Stomach (tissue), 4 donors: Measurements from ENCODE around the gene DCX.

Experiments used
- CTCF ChIP-seq, 7 experiments: fragments of 450-650 bp in 4 of 7; fragments of 200-600 bp in 3 of 7; sonication (generic) in 3 of 7; IDR thresholded peaks; one replicate each; pipeline ENCODE4 v1.5.1; 2016 to 2019; ENCODE audit warnings: antibody characterized with exemption in 7 of 7, control low read depth in 2 of 7, mild to moderate bottlenecking in 1 of 7
- EP300 ChIP-seq: sonication (generic); formaldehyde crosslinking; IDR thresholded peaks from one replicate; pipeline ENCODE4 v1.6.1; 2017; ENCODE audit warnings: antibody characterized with exemption
- POLR2A ChIP-seq, 4 donors: fragments of 450-650 bp; IDR thresholded peaks; one replicate each; pipeline ENCODE4 v1.6.1; 2016; ENCODE audit warnings: antibody characterized with exemption in 4 of 4, control low read depth in 2 of 4, mild to moderate bottlenecking in 1 of 4, moderate library complexity in 1 of 4
- POLR2AphosphoS5 ChIP-seq, 3 donors: sonication (generic); formaldehyde crosslinking; IDR thresholded peaks; one replicate each; pipeline ENCODE4 v1.6.1; 2016; ENCODE audit warnings: antibody characterized with exemption in 3 of 3

GRCh38 chrX:111410590-111411078, 1.4 kb downstream of the DCX start:
- no peak for TF ChIP-seq CTCF (IDR thresholded peaks at IDR 0.05)
- no peak for TF ChIP-seq POLR2A (IDR thresholded peaks at IDR 0.05)
- TF ChIP-seq POLR2AphosphoS5 (IDR thresholded peaks at IDR 0.05): no peak
- TF ChIP-seq EP300: no peak
